ENCODE data around the gene PTX4.

Gene PTX4

GRCh38 chr16:1499756-1500464, 11.2 kb upstream of the PTX4 start:
- TF ChIP-seq CTCF (IDR thresholded peaks at IDR 0.05; ENCODE audit: low read depth, low read length) (no peak), MAX (IDR thresholded peaks at IDR 0.05; ENCODE audit: low read depth, low read length) (no peak), POLR2A (IDR thresholded peaks at IDR 0.05; ENCODE audit: extremely low read depth, insufficient read length) (no peak), MYC (IDR thresholded peaks at IDR 0.05; ENCODE audit: low read depth, low read length) (no peak)
- no peak overlapping the region for H3K4me3 ChIP-seq (ENCODE audit: low read depth, low read length)
- no peak for DNase-seq (ENCODE audit: low read depth)

GRCh38 chr16:1498899-1499676, 10.3 kb upstream of the PTX4 start:
- H3K4me3 ChIP-seq (ENCODE audit: low read depth, low read length): no peak overlapping the region
- TF ChIP-seq MAX (IDR thresholded peaks at IDR 0.05; ENCODE audit: low read depth, low read length): no peak
- TF ChIP-seq POLR2A (IDR thresholded peaks at IDR 0.05; ENCODE audit: extremely low read depth, insufficient read length): no peak
- TF ChIP-seq CTCF (IDR thresholded peaks at IDR 0.05; ENCODE audit: low read depth, low read length): no peak
- TF ChIP-seq MYC (IDR thresholded peaks at IDR 0.05; ENCODE audit: low read depth, low read length): no peak
- no peak for DNase-seq (ENCODE audit: low read depth)

GRCh38 chr16:1497014-1497598, 8.4 kb upstream of the PTX4 start:
- H3K4me3 ChIP-seq (ENCODE audit: low read depth, low read length): no peak overlapping the region
- no peak for DNase-seq (ENCODE audit: low read depth)
- TF ChIP-seq POLR2A (IDR thresholded peaks at IDR 0.05; ENCODE audit: extremely low read depth, insufficient read length): no peak
- no peak for TF ChIP-seq CTCF (IDR thresholded peaks at IDR 0.05; ENCODE audit: low read depth, low read length)

- no peak for TF ChIP-seq CTCF (IDR thresholded peaks at IDR 0.05; ENCODE audit: low read depth, low read length)
- no peak for TF ChIP-seq POLR2A (IDR thresholded peaks at IDR 0.05; ENCODE audit: extremely low read depth, insufficient read length)
- no peak for TF ChIP-seq MAX (IDR thresholded peaks at IDR 0.05; ENCODE audit: low read depth, low read length)
- TF ChIP-seq MYC (IDR thresholded peaks at IDR 0.05; ENCODE audit: low read depth, low read length): no peak
- no peak overlapping the region for H3K4me3 ChIP-seq (ENCODE audit: low read depth, low read length)
- no peak for DNase-seq (ENCODE audit: low read depth)
These were observed 7.7 kb upstream of the PTX4 start for GRCh38 chr16:1496464-1496863.

GRCh38 chr16:1495889-1496262, 7.1 kb upstream of the PTX4 start:
- TF ChIP-seq MAX (IDR thresholded peaks at IDR 0.05; ENCODE audit: low read depth, low read length) (no peak), MYC (IDR thresholded peaks at IDR 0.05; ENCODE audit: low read depth, low read length) (no peak), CTCF (IDR thresholded peaks at IDR 0.05; ENCODE audit: low read depth, low read length) (no peak), POLR2A (IDR thresholded peaks at IDR 0.05; ENCODE audit: extremely low read depth, insufficient read length) (no peak)
- H3K4me3 ChIP-seq (ENCODE audit: low read depth, low read length): no peak overlapping the region
- no peak for DNase-seq (ENCODE audit: low read depth)
